Fibroblast of upper back skin (primary cell): ENCODE measurements around the gene PTPRD.

ENCODE experiments used
- DNase-seq: peaks from one replicate; pipeline ENCODE4 v3.0.0-alpha.2; 2013

The PTPRD gene

DNA sequence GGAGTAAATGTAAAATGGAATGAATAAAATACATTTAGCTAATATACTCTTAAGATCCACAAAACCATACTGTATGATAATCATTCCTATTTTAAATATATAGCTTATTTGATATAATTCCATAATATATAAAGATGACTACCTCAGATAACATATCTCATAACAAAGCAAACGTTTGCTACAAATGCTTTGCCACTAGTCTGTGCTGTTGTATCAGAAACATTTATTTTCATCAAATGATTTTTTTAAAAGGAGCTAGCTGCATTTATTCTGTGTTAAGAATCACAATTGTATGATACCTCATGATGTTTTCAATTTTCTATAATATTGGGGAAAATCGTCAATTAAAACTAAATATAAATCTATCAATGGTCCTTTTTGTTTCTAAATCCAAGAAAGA lies 567.2 kb downstream of the PTPRD start:
- DNase-seq, result peak; percentile 50

DNA sequence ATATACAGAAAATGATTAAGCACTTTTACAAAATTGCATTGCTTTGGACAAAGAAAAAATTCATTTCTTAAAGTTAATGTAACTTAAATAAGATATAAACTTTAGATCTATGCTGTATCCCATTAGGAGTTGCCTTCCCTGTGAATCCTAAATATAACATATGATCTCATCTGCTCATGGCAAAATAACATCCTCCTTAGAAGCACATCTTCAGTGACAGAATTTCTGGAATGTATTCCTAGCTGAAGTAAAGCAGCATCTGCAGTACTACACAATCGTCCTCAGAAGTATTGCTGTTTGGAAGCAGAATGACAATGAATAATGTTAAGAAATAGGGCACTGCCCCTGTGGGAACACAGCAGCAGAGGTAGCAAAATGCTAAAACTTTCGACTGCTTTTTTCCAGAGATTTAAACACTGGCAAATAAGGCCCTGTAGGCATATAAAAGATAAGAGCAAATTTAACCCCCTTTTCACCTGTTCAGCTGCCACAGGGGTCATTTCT lies 571.0 kb downstream of the PTPRD start:
- peak; percentile 55 for DNase-seq

DNA sequence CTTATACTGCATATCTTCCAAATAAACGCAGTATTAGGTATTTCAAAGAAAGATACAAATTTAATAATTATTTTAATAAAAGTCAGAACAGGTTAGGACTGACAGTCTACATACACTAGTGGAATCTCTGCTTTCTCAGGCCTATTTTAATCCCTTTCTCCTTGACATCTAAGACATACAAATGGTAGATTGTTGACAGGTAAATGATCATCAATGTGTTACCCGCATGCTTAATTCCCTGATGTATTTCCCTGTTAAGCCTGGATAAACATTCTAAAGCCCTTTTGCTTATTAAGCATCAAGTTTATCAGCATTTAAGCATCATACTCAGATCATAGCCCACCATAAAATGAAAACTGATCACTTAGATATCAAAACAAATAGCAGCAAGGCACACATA lies 576.7 kb downstream of the PTPRD start:
- DNase-seq, result no peak

DNA sequence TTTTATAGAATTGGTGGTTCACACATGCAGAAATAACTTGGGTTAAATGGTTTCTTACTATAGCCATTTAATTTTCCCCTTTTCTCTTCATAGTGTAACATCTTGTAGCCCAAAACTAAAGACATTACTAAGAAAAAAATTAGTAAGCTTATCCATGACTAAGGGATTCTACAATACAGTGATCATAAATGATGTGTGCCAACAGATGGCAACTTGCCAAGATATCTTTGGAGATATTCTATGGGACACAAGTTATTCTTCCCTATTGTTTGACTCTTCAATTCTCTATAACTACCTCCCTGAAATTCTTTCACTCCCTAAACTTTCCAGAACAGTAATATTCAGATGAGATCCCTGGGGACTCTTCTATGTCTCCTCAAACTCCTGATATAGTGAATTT lies 580.6 kb downstream of the PTPRD start:
- no peak for DNase-seq

DNA sequence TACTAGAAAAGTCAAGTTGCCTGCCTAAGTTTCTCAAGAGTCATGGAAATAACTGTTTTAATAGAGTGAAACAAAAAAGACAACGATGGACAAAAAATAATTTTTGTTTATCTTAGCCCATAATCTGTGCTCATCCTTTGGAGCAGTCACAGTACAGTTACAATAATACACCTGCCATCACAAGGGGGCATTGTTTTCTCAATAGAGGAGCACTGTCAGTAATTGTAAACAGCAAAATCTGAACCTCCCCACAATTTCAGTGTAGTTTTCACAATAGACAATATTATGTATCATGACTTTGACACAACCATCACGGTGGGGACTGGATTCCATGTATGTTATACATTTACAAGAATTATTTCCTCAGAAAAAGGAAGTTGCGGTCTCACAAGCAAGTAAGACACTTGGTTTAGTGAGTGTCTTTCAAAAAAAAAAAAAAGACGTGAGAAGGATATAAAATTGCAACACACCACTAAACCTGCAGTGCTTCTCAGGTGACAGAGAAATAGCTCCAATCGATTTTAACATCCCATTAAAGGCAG lies 586.3 kb downstream of the PTPRD start:
- DNase-seq, result no peak

DNA sequence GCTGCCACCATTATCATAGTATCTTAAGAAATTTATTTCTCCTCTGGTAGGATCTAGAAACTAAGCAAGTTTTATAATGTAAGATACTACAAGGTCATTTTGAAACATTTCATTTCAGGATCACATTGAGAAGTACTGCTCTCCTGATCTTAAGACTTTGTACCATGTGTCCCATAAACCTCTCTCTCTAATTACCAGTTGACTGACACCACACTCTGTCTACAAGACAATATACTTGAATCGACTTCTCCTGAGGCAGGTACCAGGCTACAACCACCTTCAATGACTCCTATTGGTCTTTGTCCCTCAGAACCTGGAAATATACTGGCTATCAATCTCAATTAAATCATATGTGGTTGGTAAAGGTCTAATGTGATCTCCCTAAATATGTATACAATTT lies 597.0 kb downstream of the PTPRD start:
- no peak for DNase-seq

DNA sequence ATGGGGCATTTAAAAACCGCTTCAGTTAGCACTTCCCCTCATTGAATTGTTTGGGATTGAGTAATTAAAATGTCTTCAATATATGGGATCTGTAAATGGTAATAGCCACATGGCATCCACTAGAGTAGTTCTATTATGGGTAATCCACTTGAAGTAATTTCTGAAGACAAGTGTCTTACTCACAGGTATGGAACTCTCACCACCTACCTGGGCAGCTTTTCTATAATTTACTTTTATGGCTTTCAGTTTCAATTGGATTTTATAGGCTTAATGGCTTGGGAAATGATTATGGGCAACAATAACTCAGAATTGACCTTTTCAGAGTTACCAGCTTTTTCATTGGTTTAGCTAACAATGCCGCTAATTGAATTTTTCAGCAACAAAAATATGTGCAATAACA lies 597.9 kb downstream of the PTPRD start:
- DNase-seq, result no peak

DNA sequence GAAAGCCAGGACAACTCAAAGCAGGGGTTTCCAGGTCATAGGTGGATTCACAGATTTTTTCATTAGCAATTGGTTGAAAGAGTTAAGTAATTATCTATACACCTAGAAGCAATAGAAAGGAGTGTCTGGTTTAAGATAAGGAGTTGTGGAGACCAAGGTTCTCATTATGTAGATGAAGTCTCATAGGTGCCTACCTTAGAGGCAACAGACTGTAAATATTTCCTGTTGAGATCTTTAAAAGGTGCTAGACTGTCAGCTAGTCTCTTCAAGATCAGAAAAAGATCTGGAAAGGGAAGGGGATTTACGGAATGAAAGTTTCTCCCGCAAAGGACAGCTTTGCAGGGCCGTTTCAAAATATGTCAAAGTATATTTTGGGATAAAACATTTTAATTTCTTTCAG lies 603.4 kb downstream of the PTPRD start:
- no peak for DNase-seq

DNA sequence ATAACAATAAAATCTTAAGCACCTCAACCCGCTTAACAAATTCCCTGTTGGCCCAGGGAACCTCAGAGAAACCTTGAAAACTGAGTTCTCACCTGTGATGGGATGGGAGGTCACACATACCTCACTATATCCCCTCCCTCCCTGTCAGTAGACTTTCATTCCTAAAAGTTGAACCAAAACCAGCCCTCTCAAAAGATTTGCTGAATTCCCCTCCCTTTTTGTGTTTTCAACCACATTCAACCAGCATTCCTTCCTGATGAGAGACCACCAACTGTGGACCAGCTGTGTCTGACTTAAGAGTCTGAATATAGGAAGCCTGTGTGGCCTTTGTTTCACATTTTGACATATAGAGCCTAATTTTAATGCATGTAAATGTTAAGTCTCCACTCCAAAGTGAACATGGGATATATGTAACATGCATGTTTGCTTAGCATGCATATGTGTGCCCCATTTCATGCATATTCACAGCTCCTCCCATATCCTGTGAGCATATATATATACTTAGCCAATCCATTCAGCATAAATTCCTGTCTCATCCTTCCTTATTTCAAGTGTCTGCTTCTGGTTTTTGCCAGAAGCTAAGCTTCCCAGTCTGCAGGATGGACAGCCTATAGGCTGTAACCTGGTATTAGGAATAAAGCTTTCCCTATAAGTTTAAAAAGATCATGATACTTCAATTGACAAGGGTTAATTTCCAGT lies 604.6 kb downstream of the PTPRD start:
- peak; percentile 65 for DNase-seq

DNA sequence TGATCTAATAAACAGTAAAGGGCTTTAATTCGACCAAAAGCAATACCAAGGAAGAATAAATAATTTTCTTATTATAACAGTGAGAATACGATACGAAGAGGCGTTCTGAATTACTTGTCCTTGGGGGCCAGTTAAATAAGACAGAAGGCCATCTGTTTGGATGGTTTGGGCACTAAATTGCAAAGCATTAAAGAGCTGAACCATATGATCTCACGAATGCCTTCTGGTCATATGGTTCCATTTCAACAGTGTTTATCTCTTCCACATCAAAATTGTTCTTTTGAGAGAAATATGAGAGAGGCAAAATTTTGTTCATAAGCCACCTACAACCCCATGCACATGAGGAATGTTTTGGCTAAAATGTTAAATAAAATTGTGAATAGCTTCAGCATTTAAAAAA lies 605.4 kb downstream of the PTPRD start:
- DNase-seq, result no peak

DNA sequence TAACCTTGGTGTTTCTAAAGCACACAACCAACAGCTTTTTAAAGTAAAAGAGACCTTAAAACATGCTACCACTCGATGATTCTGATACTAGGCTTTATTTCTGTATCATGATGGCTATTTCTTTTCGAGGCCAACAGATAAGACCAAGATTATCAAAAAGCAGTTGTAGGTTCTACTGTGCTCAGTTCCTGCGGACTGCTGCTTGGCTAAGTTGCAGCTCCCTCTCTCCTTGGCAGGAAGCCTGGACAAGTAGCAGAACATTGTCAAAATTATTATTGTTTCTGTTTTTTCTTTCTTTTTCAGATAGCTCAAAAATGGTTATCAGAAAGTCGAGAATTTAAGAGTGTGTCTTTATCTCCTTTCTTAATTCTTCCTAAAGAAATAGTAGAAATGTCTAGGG lies 607.6 kb downstream of the PTPRD start:
- no peak for DNase-seq

DNA sequence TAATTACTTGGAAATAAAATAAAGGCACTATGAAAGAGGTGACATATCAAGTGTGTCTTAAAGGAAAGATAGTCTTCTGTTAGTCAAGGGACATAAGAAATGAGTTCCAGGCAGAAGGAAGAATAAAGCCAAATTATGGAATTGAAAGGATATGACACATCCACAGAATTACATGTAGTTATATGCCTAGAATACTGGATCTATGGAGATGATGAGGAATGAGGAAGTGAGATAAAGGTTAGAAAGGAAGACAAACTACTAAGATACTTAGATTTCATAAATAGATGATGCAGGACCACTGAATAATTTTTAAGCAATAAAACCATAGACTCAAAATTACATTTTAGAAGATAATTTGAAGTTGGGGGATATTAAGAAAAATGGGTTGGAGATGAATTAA lies 609.8 kb downstream of the PTPRD start:
- DNase-seq, result no peak

DNA sequence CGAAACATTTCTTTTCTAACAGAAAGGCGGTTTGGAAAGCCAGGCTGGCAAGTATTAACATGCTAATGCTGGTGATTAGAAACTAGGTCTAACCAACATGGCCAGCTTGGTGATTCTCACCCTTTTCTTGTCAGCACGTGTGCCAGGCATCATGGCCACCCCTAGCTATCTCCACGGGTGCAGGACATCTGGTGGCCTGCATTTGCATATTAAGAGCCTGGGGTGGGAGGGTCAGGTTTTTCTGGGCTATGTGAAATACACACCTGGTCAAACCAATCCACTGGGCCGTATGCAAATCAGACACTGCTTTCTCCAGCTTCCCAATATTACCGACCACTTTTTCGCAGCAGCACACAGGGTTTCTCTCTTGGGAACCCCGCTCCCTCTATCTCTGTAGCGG lies 612.1 kb downstream of the PTPRD start:
- DNase-seq, result no peak

DNA sequence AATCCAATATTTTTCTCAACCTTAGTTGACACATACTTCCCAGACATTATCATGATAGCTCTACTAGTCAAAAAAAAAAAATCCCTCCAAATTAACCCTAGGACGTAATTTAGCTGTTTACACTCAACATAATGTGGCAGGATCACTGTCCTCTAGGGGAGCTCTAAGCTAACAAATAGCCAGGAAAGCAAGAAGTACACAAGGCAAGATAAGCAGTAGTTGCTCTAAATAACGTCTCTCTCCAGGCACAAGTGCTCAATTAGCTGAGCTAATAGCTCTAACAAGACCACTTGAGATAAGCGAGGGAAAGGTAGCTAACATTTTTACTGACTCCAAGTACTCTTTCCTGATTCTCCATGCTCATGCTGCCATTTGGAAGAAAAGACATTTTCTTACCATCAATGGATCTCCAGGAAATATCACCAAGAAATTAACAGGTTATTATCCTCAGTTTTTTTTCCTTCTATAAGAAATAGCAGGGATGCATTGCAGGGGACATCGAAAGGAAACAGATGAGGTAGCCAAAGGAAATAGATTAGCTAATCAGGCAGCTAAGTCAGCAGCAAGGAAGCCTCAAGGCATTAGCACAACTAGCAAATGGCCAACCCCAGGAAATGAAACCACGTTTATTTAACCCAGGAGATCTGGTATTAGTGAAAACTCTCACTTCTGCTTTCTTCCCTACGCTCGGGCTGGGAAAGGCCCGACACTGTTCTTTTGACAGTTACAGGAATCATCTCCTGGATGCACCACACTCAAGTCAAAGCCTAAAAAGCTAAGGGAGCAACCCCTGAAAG lies 614.1 kb downstream of the PTPRD start:
- DNase-seq, result no peak

DNA sequence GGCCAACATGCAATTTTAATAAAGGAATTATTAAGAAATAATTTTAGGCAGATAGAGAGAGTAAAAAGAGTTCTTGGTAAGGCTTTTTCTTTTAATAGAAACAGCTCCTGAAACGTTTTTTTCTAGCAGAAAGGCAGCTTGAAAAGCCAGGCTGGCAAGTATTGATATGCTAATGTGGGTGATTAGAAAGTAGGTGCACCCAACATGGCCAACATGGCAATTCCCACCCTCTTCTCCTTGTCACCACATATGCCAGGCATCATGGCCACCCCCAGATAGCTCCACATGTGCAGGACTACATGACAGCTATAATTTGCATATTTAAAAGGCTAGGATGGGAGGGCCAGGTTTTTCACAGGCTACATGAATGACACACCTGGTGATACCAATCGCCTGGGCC lies 615.2 kb downstream of the PTPRD start:
- no peak for DNase-seq

DNA sequence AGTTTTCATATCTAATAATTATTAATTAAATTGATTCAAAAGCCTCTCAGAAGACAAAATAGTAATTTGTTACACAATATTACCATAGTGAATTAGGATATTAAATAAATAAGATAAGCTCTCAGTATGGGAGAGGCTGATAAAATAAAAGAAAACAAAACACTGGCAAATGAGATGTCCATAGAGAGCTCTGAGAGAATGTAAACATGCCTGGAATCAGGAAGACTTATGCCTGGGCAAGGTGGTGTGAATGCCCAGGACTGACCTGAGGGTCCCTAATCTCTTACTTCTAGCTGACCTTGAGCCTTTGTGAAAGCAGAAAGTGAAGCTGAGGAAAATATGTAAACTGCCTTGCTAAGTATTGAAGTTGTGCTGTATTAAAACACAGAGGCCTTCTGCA lies 616.5 kb downstream of the PTPRD start:
- no peak for DNase-seq

DNA sequence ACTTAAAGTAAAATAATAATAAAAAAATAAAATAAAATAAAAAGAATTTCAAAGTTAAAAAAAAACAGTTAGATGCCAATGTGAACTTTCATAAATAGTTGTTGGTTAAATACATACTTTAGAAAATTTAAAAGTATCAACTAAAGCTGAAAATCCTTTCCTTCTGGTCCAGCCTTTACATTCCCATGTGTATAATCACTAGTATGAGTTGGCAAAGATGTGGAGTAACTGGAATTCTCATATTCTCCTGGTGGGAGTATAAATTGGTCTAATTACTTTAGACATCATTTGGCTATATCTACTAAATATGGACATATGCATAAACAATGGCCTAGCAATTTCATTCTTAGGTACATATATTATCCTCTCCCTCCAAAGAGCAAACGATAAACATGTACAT lies 619.9 kb downstream of the PTPRD start:
- DNase-seq, result peak; percentile 61

DNA sequence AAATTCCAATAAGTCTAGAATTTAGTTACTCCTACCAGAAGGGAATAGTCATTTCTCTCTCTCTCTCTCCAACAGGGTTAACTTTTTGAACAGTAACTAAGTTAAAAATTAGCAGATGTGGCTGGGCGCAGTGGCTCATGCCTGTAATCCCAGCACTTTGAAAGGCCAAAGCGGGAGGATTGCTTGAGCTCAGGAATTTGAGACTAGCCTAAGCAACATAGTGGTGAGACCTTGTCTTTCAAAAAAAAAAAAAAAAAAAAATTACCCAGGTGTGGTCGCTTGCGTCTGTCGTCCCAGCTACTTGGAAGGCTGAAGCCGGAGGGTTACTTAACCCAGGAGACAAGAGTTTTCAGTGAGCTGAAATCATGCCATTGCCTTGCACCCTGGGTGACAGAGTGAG lies 639.7 kb downstream of the PTPRD start:
- no peak for DNase-seq

DNA sequence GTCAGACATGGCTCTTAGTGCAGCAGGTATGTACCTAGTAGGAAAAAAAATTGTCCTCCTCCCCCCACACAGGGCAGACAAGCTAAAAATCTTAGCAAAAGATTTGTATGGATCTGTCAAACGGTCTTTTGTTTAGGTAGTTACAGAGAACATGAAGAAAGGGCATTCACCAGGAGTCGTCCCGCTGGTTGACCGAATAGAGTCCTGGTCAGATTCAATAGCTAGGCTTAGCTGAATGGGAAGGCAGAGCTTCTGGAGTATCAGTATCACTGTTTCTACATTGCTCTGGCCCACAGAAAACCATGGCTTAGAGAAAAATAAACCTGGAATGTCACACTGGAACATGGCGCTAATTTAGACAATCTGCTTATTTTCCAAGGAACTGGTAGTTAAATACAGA lies 642.3 kb downstream of the PTPRD start:
- no peak for DNase-seq

DNA sequence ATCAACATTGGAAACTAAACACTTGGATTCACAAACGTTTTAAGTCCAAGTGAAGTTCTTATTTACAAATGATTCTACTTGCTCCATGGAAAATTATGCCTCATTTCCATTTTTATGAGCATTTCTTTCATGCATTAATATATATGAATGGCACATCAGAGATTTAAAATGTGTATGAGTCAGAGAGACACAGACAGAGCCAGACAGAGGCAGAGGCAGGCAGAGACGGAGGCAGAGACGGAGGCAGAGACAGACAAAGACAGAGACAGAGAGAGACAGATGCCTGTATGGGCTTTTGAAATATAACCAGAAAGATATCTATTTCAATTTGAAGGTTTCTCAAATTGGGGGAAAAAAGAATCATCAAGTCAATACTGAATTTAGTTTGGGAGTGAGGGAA lies 649.0 kb downstream of the PTPRD start:
- DNase-seq, result no peak

DNA sequence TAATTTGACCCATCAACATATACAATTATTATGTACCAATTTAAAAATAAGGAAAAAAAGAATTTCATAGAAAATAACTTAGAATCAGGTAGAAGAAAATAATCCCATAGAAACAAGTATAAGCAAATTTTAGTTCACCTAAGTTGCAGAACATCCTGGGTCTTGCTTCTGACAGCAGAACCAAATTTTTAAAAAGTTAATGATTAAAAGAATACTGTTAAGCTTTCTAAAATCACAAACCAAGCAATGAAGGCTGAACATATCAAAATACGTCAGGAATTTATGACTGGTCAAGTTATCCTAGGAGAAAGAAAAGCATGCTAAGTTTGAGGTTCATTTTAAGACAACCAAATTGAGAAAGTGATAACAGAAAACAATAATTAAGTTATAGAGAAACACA lies 650.9 kb downstream of the PTPRD start:
- DNase-seq, result no peak

DNA sequence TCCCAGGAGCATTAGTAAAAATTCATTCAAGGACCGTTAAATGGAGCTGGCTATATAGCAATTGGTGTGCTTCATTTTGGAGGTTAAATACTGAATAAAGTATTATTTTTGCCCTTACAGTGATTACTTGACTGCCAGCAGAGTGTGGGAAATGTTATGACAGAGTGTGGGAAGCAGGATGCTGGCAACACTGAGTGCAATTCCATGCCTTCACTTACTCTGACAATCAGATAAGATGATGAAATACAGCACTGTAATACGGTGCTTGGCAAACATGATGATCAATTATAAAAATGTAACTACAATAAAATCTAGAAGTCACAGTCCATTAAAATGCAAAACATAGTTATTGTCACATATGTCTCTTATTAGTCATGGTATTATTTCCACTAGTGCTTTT lies 651.3 kb downstream of the PTPRD start:
- peak; percentile 39 for DNase-seq

DNA sequence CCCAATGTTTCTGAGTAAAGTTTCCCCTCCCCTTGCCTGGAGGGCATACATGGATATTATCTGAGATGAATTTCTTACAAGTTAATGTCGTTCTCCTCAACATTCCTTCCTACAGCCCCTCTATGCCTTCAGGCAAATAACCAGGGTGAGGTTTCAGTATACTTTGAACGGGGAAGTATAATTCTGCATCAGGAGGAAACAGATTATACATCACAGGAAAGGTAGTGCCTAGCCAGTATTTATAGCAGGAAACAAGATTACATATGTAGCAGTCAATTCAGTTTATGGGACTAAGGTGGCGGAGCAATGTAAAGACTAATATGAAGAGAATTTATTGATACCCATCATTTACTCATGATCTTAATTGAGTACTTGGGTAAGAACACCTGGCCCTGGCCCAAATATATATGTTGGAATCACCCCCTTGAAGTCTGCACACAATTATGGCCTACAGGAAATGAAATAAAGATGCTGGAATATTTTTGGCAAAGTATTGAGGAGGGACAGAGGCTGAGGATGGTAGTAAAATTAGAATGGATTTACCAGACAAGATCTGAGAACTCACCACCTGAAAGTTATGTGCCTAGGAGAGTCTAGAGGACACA lies 661.1 kb downstream of the PTPRD start:
- peak; percentile 67 for DNase-seq

DNA sequence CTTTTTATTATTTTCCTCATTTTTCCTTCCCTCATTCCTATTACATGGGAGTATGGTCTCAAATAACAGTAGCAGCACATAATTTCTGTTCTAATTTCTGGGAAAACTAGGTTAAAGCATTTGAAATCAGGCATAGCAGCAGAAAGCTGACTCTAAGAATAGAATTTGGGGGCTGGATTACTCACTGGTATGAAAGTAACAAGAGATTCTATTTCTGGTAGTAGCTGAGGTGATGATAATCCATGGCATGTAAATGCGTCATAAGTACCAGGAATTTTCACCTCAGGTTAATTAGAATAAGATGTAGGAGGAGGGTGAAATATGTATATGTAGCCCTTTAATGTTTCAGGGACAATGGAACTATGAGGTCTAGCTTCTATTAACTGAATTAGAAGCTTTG lies 662.0 kb downstream of the PTPRD start:
- DNase-seq, result peak; percentile 96
